ENCODE results near the gene PLEKHA7. TPM values are rescaled to one million over a fixed set of nuclear protein-coding genes. Genes with fewer than 3 reads are reported as not detected.
A peak's percentile ranks its signal among the peaks of the same experiment; 100 is the strongest.

Gene PLEKHA7
- total and polyA plus RNA-seq, 2 of the 8 experiments (the other 6 are each of a cell fraction or from before 2014, with no cell fraction given), result 11.4 to 25.6 TPM

DNA sequence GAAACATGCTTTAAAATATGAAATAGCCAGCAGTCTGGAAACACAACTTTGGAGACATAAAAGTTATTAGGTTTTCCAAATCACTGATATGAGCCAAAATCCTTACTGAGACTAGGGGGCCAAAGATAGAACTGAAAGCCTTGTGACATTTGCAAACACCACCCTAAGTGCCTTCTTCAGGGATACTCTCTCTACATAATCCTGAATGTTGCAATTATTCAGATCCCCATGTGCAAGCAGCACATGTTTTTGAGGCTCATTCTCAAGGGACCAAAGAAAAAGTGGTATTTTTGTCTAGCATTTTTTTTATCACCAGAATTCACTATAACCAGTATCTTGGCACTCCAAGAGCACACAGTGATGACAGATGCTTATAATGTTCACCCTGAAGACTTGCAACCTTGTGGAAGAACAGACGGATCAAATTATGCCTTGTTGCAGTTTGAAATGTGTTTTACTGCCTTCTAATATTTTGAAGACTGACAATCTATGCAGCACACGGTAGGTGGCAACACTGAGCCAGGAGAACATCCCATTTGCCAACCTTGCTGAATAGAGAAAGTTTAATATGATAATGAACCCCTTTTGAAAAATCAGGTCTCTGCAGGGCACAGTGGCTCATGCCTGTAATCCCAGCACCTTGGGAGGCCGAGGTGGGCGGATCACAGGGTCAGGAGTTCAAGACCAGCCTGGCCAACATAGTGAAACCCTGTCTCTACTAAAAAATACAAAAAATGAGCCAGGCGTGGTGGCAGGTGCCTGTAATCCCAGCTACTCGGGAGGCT, 78.5 kb downstream of the PLEKHA7 start (continued):
- TF ChIP-seq, protein P1, sequence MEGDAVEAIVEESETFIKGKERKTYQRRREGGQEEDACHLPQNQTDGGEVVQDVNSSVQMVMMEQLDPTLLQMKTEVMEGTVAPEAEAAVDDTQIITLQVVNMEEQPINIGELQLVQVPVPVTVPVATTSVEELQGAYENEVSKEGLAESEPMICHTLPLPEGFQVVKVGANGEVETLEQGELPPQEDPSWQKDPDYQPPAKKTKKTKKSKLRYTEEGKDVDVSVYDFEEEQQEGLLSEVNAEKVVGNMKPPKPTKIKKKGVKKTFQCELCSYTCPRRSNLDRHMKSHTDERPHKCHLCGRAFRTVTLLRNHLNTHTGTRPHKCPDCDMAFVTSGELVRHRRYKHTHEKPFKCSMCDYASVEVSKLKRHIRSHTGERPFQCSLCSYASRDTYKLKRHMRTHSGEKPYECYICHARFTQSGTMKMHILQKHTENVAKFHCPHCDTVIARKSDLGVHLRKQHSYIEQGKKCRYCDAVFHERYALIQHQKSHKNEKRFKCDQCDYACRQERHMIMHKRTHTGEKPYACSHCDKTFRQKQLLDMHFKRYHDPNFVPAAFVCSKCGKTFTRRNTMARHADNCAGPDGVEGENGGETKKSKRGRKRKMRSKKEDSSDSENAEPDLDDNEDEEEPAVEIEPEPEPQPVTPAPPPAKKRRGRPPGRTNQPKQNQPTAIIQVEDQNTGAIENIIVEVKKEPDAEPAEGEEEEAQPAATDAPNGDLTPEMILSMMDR (IDR thresholded peaks at IDR 0.05; ENCODE audit: control extremely low read depth in 1 of 3, insufficient read depth in 1 of 3, low read depth in 1 of 3, low read length in 3 of 3), result peak in 2 of 3 experiments; percentile 73 to 74; a peak in 3 of 4 replicates
- TF ChIP-seq, protein P2, sequence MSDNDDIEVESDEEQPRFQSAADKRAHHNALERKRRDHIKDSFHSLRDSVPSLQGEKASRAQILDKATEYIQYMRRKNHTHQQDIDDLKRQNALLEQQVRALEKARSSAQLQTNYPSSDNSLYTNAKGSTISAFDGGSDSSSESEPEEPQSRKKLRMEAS (IDR thresholded peaks at IDR 0.05), result no peak
- TF ChIP-seq SIRT6 (IDR thresholded peaks at IDR 0.05; ENCODE audit: low read length), result no peak
- no peak for TF ChIP-seq SP1 (IDR thresholded peaks at IDR 0.05; ENCODE audit: low read depth, low read length)
- TF ChIP-seq POLR2AphosphoS5 (IDR thresholded peaks at IDR 0.05; ENCODE audit: low read depth, low read length), result no peak
- no peak for TF ChIP-seq RNF2 (IDR thresholded peaks at IDR 0.05; ENCODE audit: borderline replicate concordance, low read depth, low read length, missing control alignments, poor library complexity, severe bottlenecking)
- no peak for TF ChIP-seq RBBP5 (IDR thresholded peaks at IDR 0.05; ENCODE audit: borderline replicate concordance, low read depth, low read length)
- TF ChIP-seq SIN3A (conservative IDR thresholded peaks at IDR 0.05 in 1 of 2, IDR thresholded peaks at IDR 0.05 in 1 of 2; ENCODE audit: low read depth in 1 of 2, low read length in 2 of 2), result no peak
- TF ChIP-seq SUZ12 (IDR thresholded peaks at IDR 0.05; ENCODE audit: low read length), result no peak
- no peak for TF ChIP-seq EP300 (IDR thresholded peaks at IDR 0.05; ENCODE audit: borderline replicate concordance in 1 of 2, low read depth in 2 of 2, low read length in 2 of 2)
- peak; percentile 80 to 84 for TF ChIP-seq RAD21 (IDR thresholded peaks at IDR 0.05 in 1 of 2, conservative IDR thresholded peaks at IDR 0.05 in 1 of 2; ENCODE audit: low read depth in 2 of 2, low read length in 2 of 2)
- no peak for TF ChIP-seq POLR2A (IDR thresholded peaks at IDR 0.05; ENCODE audit: control extremely low read depth in 1 of 2, low read depth in 2 of 2, low read length in 2 of 2)
- no peak for TF ChIP-seq SP4 (IDR thresholded peaks at IDR 0.05; ENCODE audit: low read length)
- TF ChIP-seq TBP (IDR thresholded peaks at IDR 0.05; ENCODE audit: low read depth, low read length), result no peak
- TF ChIP-seq YY1 (IDR thresholded peaks at IDR 0.05; ENCODE audit: low read depth, low read length), result no peak
